Stimulated activated CD8-positive, alpha-beta memory T cell treated with anti-CD3 and anti-CD28 coated beads, Interleukin-15, amount 100 ng/mL, for 48 hours (primary cell): ENCODE results near the gene CTBP1.

Source experiments
- DNase-seq, 2 donors: peaks; one replicate each; pipeline ENCODE4 v3.0.0-alpha.2; 2020; ENCODE audit warnings: low read depth in 2 of 2

Gene CTBP1

GRCh38 chr4:1196421-1197183 is 52.3 kb downstream of the CTBP1 start:
- DNase-seq, result no peak

DNA sequence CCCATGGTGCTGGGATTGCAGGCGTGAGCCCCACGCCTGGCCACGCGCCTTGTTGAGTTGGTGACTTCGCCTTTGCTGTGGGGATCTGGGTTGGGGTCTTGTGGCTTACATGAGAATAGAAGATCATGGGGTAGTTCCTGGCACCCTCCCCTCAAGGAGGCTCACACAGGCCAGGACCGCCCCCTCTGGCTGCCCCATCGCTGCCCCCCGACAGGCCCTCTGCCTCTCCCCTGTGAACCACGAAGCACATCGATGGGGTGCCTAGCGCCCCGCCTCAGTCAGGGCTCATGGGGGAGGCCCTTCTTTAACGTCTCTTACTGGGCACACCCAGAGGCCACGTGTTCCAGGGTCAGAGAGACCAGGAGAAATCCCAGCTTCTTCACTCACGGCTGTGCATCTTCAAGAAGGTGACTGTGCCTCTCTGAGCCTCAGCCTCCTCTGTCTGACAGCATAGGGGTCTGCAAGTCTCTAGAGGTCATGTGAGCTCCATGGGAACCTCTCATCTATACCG is 53.0 kb downstream of the CTBP1 start:
- DNase-seq, result no peak

DNA sequence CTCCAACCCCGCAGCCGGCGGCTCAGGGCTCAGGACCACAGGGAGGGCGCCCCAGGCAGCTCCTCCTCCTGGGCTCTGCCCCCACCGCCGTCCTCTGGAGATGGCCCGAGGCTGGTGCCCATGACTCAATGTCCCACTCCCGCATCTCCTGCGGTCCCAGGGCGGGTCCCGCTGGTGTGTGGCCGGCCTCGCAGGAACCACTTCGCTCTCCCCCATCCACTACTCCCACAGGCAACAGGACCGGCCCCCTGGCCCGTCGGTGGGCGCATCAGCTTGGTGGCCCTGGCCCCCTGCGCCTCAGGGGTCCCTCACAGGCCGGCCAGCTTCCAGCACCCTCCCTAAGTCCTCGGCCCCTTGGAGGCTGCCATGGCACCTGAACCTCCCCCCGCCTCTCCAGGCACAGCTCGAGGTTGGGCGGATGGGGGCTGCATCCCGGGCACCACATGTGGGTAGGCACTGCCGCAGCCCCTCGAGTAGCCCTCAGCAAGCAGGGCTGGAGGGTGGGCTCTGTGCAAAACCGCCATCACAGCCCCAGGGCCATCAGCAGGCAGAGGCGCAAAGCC is 53.7 kb downstream of the CTBP1 start:
- DNase-seq, result no peak

- DNase-seq, result no peak
These were observed 54.7 kb downstream of the CTBP1 start for GRCh38 chr4:1194010-1194900.

GRCh38 chr4:1193206-1194009 is 55.5 kb downstream of the CTBP1 start:
- no peak for DNase-seq

- DNase-seq, result no peak
These were observed 56.3 kb downstream of the CTBP1 start for GRCh38 chr4:1192493-1193205.

GRCh38 chr4:1192091-1192492 is 56.8 kb downstream of the CTBP1 start:
- no peak for DNase-seq

DNA sequence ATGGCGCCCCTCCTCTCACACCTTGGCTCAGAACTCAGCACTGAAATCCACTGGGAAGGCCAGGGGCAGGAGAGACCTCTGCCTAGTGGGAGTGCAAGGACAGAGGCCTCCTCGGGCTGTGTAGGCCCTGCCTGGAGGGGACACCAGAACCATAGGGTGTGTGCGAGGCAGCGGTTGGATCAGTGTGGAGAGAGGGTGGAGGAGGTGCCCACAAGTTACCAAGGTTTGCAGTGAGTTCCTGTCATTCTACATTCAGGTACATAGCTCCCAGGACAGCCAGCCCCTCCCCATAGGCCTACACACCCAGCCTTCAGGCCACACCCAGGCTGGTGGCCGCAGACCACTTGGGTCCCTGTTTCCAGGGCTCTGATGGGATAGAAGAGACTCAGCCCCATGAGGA is 57.3 kb downstream of the CTBP1 start:
- DNase-seq, result no peak

- DNase-seq, result no peak
These were observed 61.7 kb downstream of the CTBP1 start for GRCh38 chr4:1187182-1187581.

- no peak for DNase-seq
These were observed 64.8 kb downstream of the CTBP1 start for GRCh38 chr4:1183985-1184773.

DNA sequence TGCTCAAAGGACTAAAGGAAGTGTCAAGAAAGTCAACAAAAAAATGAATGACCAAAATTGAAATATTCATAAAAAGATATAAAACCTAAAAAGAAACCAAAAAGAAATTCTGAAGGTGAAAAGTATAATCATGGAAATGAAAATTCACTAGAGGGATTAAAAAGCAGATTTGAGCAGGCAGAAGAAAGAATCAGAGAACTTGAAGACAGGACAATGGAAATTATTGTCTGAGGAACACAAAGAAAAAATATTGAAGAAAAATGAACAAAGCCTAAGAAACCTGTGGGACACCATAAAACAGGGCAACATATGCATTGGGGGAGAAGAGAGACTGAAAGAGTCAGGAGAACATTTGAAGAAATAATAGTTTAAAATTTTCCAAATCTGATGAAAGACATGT is 66.6 kb downstream of the CTBP1 start:
- DNase-seq, result no peak

- no peak for DNase-seq
These were observed 68.3 kb downstream of the CTBP1 start for GRCh38 chr4:1180663-1181062.

DNA sequence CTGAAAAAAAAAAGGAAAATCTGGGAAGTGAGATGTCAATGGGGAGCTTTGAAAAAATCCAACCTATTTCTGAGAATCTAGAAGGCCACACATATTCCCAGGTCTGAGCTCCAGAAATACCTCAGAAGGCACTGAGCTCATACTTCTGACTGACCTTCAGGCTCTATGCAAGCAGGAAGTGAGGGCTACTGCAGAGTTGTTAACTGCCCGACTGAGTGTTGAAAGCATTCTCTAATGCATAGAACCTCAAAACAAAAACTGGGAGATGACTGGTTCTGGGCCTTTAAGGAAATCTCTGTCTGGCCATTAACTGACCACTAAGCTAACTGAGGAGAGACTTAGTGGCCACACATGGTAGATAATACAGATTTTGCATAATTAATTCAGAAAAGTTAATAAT is 69.0 kb downstream of the CTBP1 start:
- DNase-seq, result no peak

DNA sequence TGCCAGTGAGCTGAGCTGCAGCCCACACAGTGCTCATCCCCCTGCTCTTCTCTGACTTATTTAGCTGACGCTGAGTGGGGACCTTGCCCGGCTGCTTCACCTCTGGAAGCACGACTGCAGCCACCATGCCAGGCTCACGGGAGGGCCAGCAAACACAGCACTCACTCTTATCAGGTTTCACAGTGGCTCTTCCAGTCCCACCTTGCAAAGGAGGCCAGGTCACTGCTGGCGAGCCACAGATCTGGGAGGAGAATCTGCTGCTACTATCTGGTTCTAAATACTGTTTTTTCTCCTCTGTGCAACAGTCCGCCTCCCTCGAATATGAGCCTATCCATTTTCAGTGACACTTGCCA is 69.9 kb downstream of the CTBP1 start:
- no peak for DNase-seq

GRCh38 chr4:1178300-1179088 is 70.4 kb downstream of the CTBP1 start:
- DNase-seq, result no peak

GRCh38 chr4:1177274-1178141 is 71.4 kb downstream of the CTBP1 start:
- peak in 1 of 2 donors; percentile 55 for DNase-seq

- DNase-seq, result no peak
These were observed 72.3 kb downstream of the CTBP1 start for GRCh38 chr4:1176398-1177273.
